HG02623 (cell line): ENCODE measurements around the gene C1QC.

Source experiments
- ATAC-seq: cut with Tn5 transposase; IDR thresholded peaks from one replicate; pipeline ENCODE4 v1.9.1; 2021; ENCODE audit warnings: moderate library complexity; ENCODE audit not compliant: unreplicated experiment

The C1QC gene

DNA sequence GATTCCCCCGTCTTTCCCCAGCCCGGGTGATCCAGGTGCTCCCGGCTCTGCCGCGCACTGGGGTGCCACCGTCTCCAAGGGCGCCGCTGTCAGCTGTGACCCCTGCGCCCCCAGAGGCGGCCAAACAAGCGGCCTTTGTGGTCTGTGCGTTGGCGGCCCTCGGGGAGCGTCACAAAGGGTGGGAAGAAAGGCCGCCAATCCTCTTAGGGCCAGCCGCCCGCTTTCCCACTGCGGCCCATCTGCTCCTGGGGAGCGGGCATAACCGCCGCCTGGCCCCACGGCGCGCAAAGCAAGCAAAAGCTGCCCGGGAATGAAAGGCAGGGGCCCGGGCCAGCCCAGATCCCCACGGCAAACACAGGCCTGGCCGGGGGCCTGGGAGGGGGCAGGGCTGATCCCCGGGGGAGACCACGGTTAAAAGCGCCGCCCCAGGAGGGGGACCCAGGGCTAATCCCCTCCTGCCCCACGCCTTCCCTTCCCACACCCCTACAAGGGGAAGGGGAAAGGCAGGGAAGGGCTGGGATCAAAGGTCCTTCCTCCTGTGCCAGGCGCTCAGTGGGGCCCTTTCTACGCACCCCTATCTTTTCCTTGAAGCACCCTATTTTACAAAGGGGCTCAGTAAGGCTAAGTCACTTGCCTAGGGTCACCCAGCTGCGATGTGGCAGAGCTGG is 33.6 kb downstream of the C1QC start:
- ATAC-seq, result no peak

DNA sequence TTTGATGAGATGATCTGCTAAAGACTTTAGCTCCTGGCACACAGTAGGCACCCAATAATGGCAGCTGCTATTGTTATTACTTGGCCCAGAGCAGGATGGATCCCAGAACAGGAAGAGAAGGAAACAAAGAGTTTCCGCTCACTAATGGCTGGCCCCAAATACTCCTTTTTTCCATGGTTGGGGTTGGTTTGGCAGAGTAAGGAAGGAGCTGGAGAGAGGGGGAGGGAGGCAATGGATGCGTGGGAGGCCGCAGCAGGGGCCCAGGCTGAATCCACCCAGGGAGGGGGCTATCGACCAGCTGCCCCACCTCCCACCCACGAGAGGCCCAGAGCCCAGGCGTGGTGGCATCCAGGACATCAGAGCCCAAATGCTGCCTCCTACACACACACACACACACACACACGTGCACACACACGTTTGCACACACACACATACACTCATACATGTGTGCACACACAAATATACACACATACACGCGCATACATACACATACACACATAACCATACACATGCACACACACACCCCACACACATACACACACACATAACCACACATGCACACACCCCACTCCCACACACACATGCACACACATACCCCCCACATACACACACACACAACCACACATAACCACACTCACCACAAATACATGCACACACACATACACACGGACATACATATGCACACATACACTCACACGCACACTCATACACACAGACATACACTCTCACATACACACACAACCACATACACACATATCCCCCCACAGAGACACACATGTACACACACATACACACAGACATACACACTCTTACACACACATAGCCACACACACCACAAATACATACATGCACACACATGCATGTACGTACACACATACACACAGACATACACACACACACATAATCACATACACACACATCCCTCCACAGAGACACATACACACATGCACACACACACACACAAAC is 34.8 kb downstream of the C1QC start:
- ATAC-seq, result no peak

DNA sequence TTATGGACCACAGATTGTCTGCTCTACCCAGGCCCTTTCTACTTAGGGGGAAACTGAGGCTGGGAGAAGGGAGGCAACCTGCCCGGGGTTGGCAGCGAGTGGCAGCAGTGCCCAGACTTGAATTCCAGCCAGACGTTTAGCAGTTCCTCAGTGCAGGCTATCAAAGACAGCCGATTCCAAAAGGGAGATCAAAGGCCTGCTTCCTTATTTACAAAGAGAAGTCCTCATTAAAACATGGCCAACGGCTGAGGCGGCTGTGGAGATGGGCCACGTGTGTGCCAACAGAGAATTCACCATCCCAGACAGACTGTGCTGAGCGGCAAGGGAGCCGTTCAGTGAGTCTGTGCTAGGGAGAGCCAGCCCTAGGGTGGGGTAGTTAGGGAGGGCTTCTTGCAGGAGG is 37.3 kb downstream of the C1QC start:
- ATAC-seq, result no peak

DNA sequence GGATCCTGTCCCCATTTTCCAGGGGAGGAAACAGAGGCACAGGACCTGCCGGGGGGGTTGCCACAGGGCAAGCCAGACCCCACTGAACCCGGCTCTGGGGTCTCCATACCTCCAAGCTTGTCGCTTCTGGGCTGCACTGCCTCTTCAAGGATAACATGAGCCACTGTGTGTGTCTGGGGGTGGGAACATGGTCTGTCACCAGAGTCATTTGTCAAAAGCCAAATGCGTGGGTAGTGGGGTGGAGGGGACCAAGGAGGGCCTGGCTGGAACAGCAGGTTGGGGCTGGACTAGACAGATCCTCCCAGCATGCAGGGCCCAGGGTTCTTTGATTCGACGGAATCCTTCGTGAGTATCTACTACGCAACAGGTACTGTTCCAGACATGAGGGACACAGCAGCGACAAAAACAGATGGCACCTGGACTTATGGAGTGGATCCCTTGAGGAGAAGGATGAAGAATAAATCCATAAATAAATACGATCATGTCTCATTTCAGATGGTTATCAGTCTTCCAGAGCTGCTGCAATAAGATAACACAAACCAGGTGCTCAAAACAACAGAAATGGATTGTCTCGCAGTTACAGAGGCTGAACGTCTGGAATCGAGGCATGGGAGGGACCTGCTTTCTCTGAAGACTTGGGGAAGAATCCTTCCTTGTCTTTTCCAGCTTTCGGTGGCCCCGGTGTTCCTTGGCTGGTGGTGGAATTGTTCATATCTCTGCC is 38.3 kb downstream of the C1QC start:
- no peak for ATAC-seq

DNA sequence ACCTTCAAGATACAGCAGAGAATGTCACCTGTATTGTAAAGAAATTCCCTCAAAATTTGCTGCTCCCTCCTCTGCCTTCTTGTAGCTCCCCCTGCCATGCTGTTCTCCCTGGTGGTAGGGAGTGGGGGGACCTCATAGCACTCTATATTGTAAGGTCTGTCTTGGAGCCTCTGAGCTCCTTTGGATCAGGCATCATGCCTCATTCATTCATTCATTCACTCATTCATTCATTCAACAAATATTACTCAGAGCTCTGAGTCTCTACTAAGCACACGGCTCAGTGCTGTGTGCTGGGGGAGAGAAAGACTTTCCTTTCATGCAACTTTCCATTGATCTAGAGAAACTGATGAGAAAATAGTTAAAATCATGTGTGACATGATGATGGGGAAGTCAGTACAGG is 40.1 kb downstream of the C1QC start:
- ATAC-seq, result no peak

DNA sequence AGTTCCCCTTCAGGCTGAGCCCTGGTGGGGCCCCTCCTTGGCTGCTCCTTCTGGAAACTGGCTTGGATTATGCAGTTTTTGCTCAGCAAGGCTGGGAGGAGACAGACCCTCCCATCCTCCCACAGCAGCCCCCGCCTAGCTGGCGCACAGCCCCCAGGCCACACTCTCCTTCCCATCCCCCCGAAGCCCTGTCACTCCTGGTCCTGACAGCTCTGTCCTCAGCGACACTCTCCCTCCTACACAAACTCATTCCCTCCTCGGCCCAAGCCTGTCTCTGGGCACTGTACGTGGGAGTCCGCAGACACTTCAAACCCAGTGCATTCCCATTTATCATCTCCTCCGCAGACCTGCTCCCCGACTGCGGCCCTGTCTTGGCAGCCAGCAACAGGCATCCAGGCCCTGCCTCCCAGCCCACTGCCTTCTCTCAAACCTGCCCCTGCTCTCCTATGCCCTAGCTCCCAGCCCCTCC is 42.2 kb downstream of the C1QC start:
- no peak for ATAC-seq

DNA sequence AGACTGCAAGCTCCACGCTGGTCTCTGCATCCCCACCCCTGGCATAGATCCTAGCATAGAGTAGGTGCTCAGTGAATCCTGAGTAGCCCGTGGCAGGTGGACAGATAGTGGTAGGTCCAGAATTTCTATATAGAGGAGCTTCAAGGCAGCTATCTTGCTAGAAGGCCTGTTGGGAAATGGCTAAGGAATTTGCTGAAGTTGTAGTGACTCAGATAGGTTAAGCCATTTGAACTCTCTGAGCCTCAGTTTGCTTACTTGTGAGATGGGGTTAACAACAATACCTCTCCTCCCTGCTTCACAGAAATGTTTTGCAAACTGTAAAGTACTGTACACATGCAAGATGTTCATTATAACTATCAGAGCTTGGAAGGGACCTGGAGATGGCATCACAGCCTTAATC is 43.8 kb downstream of the C1QC start:
- no peak for ATAC-seq

DNA sequence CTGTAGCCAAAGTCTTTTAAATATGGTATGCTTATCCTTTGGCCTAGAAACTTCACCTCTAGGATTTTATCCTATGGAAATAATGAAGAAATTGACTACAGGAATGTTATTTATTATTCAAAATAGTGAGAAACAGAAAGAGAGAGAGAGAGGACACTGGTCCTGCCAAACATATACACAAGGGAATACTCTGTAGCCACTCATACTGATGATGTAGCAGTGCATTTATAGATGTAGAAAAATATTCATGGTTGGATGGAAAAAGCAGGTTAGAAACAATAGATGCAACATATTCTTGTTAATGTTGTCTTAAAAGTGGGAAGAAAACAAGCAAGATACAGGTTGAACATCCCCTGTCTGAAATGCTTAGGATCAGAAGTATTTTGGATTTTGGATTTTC is 45.0 kb downstream of the C1QC start:
- ATAC-seq, result no peak

DNA sequence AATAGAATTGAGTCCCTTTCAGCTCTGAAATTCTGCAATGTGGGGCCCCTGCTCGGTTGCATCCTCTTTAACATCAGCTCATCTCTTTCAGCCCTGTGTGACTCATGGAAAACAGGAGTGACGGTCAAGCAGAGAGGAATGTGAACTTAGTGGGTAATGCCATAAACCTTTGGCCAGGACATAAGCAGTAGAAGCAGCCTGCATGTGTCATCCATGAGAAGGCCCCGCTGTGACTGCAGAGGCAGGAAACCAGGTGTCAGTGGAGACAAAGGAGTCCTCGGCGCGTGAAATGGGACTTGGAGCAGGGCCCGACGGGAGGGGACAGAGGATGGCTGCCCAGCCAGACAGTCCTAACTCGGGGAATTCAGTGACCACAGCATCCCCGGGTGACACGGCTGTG is 46.1 kb downstream of the C1QC start:
- no peak for ATAC-seq

DNA sequence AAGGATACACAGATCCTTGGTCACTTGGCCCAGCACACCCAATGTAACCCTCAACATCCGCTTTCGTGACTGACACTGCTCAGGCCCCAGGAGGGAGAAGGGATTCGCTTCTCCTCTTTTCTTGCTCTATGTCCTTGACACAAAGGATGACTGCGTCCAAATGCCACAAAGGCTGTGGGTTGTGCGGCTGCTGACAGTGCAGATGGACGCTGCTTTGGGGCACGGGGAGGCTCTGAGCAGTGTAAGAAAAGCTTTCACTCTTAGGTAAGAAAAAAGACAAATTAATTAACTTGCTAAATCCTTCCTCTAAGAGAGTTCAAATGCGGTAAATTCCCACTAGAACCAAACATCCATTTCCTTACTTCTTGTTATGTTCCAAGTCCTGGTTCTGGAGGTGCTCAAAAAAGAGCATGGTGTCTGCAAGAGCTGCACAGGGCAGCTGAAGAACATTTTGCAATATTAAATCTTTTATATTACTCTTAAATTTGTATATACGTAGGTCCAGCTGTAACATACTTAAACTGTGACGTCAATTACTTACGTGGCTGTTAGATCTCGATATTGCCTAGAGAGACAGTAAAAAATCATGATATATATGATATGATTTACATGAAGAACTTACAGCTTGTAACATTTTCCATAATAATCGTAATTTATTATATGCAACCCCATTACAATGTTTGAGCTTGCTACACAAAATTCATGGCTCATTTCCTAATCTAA is 47.8 kb downstream of the C1QC start:
- ATAC-seq, result no peak

DNA sequence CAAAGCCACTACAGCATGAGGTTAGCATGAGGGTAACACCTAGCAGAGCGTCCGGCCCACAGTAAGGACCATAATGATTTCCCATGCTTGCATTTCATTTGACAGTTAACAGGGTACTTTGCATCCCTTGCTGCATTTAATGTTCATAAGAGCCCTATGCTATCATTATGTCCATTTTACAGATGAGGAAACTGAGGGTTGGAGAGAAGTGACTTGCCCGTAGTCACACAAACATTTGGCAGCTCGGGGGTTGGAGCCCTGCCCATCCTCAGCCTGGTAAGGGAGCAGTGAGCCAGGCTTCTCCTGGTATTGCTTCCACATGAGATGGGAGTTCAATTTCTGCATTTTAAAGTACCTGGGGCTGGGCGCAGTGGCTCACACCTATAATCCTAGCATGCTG is 50.7 kb downstream of the C1QC start:
- no peak for ATAC-seq

DNA sequence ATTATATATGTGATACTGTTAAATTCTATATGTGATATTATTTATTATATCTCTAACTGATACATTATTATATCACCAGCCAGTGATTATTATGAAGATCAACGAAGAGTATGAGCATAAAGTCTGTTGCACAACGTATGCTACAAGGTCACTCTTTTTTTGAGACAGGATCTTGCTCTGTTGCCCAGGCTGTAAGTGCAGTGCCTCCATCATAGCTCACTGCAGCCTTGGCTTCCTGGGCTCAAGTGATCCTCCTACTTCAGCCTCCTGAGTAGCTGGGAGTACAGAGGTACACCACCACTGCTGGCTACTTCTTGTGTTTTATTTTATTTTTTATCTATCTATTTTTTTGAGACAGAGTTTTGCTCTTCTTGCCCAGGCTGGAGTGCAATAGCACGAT is 53.2 kb downstream of the C1QC start:
- no peak for ATAC-seq
